Ascending aorta (tissue), 2 donors: Measurements from ENCODE around the gene ARHGAP35. TPM values are rescaled to one million over a fixed set of nuclear protein-coding genes. Genes with fewer than 3 reads are reported as not detected.
A peak's percentile ranks its signal among the peaks of the same experiment; 100 is the strongest.

Experiments
- DNase-seq, 2 donors: peaks; one replicate each; pipeline ENCODE4 v3.0.0-alpha.2; 2019; ENCODE audit warnings: low spot score in 2 of 2
- H3K27ac ChIP-seq, 2 donors: fragments of 200-600 bp; sonication (generic); one replicate each; pipeline ENCODE4 v1.5.1; 2016 to 2017; ENCODE audit warnings: mild to moderate bottlenecking in 1 of 2
- H3K27me3 ChIP-seq: fragments of 200-600 bp; sonication (generic); one replicate; pipeline ENCODE4 v1.5.1; 2017
- H3K36me3 ChIP-seq, 2 donors: fragments of 200-600 bp; sonication (generic); one replicate each; pipeline ENCODE4 v1.5.1; 2016
- H3K4me1 ChIP-seq, 2 donors: fragments of 200-600 bp; sonication (generic); one replicate each; pipeline ENCODE4 v1.5.1; 2016 to 2017; ENCODE audit warnings: mild to moderate bottlenecking in 1 of 2
- H3K4me3 ChIP-seq, 2 donors: fragments of 200-600 bp; sonication (generic); one replicate each; pipeline ENCODE4 v1.5.1; 2016 to 2017; ENCODE audit warnings: mild to moderate bottlenecking in 1 of 2
- H3K9me3 ChIP-seq, 2 donors: fragments of 200-600 bp; sonication (generic); one replicate each; pipeline ENCODE4 v1.5.1; 2016
- intact Hi-C: fragments of 100-400 bp; cut with DNase I; formaldehyde crosslinking; loops from one replicate; pipeline ENCODE4 v1.15.1; 2023
- total RNA-seq: library from RNA; depleted of rRNA; stranded (reverse); fragments of >200 nt; gene quantifications from one replicate; pipeline ENCODE4 v1.1.0, GENCODE V29; 2016
- TF ChIP-seq, protein P1 (sequence below), 3 experiments: fragments of 200-600 bp in 2 of 3; fragments of 450-650 bp in 1 of 3; sonication (generic) in 2 of 3; IDR thresholded peaks; one replicate each; pipeline ENCODE4 v1.5.1; 2016 to 2019; ENCODE audit warnings: antibody characterized with exemption in 3 of 3, mild to moderate bottlenecking in 1 of 3, moderate library complexity in 1 of 3

The ARHGAP35 gene
- total RNA-seq, 1 donor from 2014 or later, result 23.7 TPM

DNA sequence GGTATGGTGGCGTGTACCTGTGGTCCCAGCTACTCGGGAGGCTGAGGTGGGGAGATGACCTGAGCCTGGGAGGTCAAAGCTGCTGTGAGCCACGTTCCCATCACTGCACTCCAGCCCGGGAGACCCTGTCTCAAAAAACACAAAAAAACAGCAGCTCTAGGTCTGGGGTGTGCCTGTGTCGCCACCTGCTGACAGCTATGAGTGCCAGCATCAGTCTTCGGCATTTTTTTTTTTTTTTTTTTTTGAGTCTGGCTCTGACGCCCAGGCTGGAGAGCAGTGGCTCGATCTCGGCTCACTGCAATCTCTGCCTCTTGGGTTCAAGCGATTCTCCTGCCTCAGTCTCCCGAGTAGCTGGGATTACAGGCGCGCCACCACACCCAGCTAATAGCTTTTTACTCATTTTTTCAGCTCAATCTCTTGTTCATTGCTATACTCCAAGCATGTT, 20.3 kb upstream of the ARHGAP35 start:
- Histone ChIP-seq H3K4me3 (no peak overlapping the region), H3K4me1 (peaks cover 2 to 8% of the 10 kb centered on the region in 2 donors), H3K27ac (peak overlapping the region; percentile 50 to 70), H3K27me3 (no peaks in the 10 kb centered on the region), H3K36me3 (peaks cover 39 to 44% of the 10 kb centered on the region in 2 donors), H3K9me3 (no peaks in the 10 kb centered on the region)
- intact Hi-C loops, result loop anchor here (1.0 kb wide), 2 partner anchors 27 to 83 kb away; no protein-coding TSS in a partner anchor
- DNase-seq, result no peak
- TF ChIP-seq, protein P1, sequence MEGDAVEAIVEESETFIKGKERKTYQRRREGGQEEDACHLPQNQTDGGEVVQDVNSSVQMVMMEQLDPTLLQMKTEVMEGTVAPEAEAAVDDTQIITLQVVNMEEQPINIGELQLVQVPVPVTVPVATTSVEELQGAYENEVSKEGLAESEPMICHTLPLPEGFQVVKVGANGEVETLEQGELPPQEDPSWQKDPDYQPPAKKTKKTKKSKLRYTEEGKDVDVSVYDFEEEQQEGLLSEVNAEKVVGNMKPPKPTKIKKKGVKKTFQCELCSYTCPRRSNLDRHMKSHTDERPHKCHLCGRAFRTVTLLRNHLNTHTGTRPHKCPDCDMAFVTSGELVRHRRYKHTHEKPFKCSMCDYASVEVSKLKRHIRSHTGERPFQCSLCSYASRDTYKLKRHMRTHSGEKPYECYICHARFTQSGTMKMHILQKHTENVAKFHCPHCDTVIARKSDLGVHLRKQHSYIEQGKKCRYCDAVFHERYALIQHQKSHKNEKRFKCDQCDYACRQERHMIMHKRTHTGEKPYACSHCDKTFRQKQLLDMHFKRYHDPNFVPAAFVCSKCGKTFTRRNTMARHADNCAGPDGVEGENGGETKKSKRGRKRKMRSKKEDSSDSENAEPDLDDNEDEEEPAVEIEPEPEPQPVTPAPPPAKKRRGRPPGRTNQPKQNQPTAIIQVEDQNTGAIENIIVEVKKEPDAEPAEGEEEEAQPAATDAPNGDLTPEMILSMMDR (IDR thresholded peaks at IDR 0.05), result peak; percentile 80 to 85 (median 82)

DNA sequence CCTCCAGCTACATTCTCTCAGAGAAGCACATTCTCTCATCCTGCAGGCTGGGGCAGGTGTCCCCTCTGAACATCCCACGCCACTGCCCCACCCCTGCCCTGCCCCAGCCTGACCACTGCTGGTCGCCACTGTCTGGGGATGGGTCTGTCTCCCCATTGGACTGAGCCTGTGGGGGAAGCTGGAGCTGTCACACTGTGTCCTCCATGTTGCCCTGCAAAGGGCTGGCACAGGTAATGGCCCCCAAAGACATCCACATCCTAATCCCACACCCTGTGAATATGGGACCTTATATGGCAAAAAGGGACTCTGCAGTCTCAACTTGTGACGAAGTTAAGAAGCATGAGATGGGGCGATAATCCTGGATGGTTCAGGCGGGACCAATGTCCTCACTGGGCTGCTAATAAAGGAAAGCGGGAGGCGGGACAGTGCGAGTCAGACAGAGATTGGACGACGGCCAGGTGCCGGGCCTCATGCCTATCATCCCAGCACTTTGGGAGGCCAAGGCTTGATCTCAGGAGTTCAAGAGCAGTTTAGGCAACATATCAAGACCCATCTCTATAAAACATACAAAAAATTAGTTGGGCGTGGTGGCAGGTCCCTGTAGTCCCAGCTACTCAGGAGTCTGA, 19.2 kb upstream of the ARHGAP35 start:
- peak in 1 of 2 donors; percentile 86 for DNase-seq
- intact Hi-C loops, result no loop called here
- TF ChIP-seq, protein P1 (IDR thresholded peaks at IDR 0.05), result no peak
- Histone ChIP-seq H3K4me1 (peaks cover 2 to 8% of the 10 kb centered on the region in 2 donors), H3K4me3 (no peak overlapping the region), H3K27ac (peak overlapping the region; percentile 50 to 70), H3K36me3 (peaks cover 39 to 44% of the 10 kb centered on the region in 2 donors), H3K9me3 (no peaks in the 10 kb centered on the region), H3K27me3 (no peaks in the 10 kb centered on the region)

DNA sequence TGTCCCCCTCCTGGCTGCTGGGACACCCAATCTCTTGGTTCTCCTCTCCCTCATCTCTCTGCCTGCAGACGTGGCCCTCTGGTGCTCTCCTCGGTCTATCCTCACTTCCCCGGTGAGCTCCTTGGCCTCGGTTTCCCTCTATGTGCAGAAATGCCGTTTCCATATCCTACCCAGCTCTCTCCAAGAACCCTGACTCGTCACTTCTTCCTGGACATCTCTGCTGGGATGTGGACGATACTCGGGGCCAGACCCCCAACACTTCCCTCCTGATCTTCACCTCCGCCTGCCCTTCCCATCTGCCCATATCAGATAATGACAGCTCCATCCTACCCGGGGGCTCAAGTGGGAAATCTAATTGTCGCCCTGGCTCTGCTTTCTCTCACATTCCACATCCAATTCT, 18.0 kb upstream of the ARHGAP35 start:
- Histone ChIP-seq H3K9me3 (no peaks in the 10 kb centered on the region), H3K27ac (peak overlapping the region; percentile 40 to 70), H3K27me3 (no peaks in the 10 kb centered on the region), H3K36me3 (peaks cover 36 to 48% of the 10 kb centered on the region in 2 donors), H3K4me3 (no peak overlapping the region), H3K4me1 (peaks cover 2 to 8% of the 10 kb centered on the region in 2 donors)
- intact Hi-C loops, result no loop called here
- no peak for DNase-seq
- TF ChIP-seq, protein P1 (IDR thresholded peaks at IDR 0.05), result no peak

DNA sequence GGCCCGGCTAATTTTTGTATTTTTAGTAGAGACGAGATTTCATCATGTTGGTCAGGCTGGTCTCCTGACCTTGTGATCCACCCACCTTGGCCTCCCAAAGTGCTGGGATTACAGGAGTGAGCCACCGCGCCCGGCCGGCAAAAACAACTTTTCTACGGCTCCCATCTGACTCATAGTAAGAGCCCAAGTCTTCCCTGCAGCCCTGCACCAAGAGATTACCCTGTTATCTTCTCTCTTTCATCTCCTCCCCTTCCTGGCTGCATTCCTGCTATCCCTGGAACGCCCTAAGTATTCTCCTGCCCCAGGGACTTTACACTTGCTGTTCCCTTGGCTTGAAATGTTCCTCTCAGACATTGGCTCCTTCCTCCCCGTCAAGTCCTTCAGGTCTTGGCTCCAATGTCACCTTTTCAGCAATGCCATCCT, 16.7 kb upstream of the ARHGAP35 start:
- no peak overlapping the region for H3K4me3 ChIP-seq
- no peaks in the 10 kb centered on the region for H3K9me3 ChIP-seq
- H3K4me1 ChIP-seq, result peaks cover 2 to 11% of the 10 kb centered on the region in 2 donors
- intact Hi-C loops, result no loop called here
- H3K36me3 ChIP-seq, result peaks cover 24 to 41% of the 10 kb centered on the region in 2 donors
- no peaks in the 10 kb centered on the region for H3K27me3 ChIP-seq
- no peak overlapping the region for H3K27ac ChIP-seq
- TF ChIP-seq, protein P1 (IDR thresholded peaks at IDR 0.05), result no peak
- DNase-seq, result no peak

DNA sequence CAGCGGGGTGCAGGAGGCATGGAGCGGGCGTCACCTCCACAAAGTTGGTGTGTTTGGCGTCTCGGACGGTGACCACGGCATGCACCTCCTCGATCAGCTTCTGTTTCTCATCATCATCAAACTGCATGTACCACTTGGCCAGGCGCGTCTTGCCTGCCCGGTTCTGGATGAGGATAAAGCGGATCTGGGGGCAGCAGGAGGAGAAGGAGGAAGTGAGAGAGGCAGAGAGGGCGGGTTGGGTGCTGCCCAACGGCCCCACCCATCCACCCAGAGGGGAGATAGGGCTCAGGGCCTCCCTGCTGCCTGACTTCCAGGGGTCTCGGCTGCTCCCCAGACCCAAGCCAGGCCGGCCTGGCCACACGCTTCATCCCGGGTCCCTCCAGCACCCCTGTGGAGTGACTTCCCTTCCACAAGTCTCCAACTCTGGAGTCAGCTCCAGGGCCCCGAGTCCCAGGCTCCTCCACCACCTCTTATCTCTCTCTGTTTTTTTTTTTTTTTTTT, 14.8 kb upstream of the ARHGAP35 start:
- TF ChIP-seq, protein P1 (IDR thresholded peaks at IDR 0.05), result no peak
- H3K36me3 ChIP-seq, result peaks cover 17 to 32% of the 10 kb centered on the region in 2 donors
- intact Hi-C loops, result no loop called here
- H3K4me3 ChIP-seq, result no peak overlapping the region
- DNase-seq, result no peak
- H3K9me3 ChIP-seq, result no peaks in the 10 kb centered on the region
- no peak overlapping the region for H3K27ac ChIP-seq
- H3K27me3 ChIP-seq, result no peaks in the 10 kb centered on the region
- H3K4me1 ChIP-seq, result peaks cover 5 to 22% of the 10 kb centered on the region in 2 donors
